ENCODE data around the gene NFKBIB.
"Not testable (repeated sequence)": the region's sequence is repeated elsewhere in the genome, so short reads cannot be mapped to it uniquely, and the experiment has no call there.

Gene NFKBIB

DNA sequence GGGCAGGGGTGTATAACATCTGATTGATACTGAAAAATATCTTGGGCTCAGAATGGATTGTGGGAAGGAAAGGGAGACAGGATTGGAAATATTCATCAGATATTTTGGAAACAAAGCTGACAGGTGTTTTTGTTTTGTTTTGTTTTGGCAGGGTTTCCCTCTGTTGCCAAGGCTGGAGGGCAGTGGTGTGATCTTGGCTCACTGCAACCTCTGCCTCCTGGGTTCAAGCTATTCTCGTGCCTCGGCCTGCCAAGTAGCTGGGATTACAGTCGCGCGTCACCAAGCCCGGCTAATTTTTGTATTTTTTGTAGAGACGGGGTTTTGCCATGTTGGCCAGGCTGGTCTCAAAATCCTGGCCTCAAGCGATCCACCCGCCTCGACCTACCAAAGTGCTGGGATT lies 26.4 kb upstream of the NFKBIB start:
- DNase-seq (ENCODE audit: low read depth in 4 of 4, low spot score in 1 of 4): not testable (repeated sequence)

DNA sequence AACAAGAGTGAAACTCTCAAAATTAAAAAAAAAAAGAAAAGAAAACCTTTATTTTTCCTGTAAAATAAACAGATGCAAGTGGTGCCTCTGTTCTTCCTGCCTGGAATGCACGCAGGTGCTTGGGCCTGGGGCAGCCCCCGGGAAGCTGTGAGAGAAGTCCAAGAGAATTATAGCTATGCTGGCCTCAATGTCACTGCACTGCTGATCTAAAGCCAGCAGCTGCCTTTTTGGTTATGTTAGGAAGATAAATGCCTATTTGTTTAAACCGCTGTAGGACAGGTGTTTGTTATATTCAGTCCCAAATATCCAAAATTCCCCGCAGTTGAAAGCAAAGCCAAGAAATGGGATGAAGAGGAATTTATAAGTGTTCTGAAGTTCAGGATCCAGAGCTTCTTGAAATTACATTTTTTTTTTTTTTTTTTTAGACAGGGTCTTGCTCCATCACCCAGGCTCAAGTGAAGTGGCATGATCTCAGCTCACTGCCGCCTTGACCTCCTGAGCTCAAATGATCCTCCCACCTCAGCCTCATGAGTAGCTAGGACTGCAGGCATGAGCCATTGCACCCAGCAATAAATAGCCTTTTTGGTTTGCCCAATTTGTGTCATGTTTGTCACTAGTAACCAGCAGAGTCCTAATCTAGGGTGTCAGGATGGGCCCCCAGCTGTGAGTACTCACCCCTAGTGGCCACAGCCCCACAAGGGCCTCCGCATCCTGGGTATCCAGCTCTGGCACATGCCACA lies 23.9 kb upstream of the NFKBIB start:
- DNase-seq (ENCODE audit: low read depth in 4 of 4, low spot score in 1 of 4): no peak

DNA sequence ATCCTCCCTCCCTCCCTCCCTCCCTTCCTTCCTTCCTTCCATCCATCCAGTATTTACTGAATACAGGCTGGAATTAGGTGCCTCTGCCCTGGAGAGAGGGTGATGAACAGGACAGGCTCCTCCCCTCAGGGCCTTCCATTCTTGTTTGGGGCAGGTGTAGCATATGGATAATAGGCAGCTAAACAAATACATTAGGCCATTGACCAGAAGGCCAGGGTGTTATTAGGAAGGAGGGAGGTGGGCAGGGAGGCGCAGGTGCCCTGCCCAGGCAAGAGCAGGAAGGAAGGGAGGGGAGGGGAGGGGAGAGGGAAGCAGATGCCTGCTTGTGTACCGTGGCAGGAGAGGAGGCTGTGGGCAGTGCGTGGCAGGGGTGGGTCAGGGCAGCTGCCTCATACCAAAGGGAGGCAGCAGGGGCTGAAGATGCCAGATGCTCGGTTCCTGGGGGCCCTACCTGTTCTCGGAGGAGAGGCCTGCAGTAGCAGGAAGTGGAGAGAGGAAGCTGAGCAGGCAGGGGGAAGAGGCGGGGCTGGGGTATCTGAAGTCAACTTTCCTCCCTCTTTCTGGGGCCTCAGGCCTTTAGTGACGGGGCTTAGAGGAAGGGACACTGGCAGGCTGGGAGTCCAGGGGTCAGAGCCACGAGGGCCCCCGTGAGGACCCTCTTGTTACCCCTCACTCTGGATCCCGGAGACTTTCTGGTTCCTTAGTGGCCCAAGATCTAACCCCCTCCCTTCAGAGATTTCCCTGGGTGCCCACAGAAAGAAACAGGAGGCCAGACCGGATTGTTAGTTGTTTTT lies 21.8 kb upstream of the NFKBIB start, which contains the start of gene RINL:
Gene RINL, minus strand, starts transcription at position 495 of the 794 bp plus-strand sequence. CDS start 1,533 bp downstream, outside the sequence.
- peak in 2 of 4 experiments; percentile 56 to 61 for DNase-seq (ENCODE audit: low read depth in 4 of 4, low spot score in 1 of 4)

DNA sequence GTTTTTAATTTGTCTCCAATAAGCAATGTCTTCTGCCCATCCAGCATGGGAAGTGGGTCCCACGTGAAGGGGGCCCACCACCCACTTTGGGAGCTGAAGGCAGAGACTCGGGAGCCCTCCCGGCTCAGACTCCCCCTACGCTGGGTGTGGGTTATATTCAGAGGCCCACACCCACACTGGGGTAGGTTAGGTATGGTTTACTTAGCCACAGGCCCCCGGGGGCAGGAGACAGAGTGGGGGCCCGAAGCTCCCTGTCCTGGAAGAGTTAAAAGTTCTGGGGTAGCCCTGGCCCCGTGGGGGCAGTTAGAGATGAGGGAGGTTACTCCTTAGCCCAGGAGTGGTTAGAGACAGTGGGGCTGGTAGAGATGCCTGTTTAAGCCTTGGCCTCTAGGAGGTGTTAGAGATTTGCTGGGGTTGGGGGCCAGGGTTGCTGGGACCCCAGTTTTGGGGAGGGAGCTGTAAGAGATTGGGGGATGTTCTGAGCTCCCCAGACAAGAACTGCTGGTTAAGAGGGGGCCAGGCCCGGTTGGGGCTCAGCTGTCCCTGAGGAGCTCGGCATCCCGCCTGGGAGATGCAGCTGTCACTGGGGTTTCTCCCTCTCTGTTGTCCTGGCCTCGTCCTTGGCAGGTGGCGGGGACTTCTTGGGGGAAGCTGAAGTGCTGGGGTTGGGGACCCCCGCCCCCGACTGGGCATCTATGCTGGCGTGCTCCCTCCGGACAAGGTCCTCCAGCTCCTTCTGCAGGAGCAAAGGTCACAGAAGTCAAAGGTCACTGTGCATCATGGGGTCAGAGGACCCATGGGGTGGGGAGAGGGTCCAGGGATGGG lies 21.0 kb upstream of the NFKBIB start:
- no peak for DNase-seq (ENCODE audit: low read depth in 4 of 4, low spot score in 1 of 4)

DNA sequence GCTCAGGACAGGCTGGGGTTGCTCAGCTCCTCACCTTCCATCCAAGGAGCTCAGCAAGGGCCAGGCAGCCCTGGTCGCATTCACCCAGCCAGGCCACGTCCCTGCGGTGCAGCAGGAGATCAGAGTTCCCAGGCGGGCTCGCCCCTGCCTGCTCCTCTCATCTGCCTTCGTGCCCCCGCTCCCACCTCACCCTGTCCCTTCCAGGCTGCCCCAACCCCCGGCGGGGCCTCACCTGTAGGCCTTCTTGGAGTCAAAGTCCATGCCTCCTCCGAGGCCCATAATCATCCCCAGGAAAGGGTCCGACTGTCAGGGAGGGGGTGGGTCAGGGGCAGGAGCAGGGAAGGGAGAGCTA lies 20.4 kb upstream of the NFKBIB start:
- no peak for DNase-seq (ENCODE audit: low read depth in 4 of 4, low spot score in 1 of 4)

DNA sequence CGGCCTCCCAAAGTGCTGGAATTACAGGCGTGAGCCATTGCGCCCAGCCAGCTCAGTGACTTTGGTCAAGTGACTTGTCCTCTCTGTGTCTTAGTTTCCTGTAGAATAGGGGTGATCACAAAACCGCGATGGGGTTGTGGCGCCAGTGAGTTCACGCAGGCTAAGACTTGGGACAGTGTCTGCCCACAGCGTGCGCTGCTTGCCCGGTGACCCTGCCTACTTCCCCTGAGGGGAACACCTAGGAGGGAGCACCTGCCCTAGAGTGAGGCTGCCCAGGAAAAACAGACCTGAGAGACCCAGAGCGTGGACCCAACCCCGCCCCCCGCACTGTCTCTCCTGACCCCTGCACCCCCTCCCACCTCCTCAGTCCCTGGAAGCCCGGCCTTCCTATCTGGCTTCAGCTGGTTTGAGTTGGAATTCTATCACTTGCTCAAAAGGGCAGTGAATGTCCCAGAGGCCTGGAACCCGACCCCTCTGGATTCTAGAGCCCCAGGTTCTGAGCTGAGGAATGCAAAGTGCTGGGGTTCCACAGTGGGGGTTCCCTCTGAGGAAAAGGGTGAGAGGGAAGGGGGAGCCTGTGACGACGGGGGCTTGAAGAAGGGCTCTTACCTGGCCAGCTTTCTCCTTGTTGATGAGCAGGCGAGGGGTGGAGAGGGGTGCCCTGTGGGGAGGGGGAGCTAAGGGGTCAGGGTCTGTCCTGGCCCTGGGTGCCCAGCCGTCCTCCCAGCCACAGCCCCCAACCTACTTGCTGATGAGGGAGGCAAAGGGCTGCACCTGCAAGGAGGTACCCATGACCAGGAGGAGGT lies 19.5 kb upstream of the NFKBIB start:
- DNase-seq (ENCODE audit: low read depth in 4 of 4, low spot score in 1 of 4): no peak

DNA sequence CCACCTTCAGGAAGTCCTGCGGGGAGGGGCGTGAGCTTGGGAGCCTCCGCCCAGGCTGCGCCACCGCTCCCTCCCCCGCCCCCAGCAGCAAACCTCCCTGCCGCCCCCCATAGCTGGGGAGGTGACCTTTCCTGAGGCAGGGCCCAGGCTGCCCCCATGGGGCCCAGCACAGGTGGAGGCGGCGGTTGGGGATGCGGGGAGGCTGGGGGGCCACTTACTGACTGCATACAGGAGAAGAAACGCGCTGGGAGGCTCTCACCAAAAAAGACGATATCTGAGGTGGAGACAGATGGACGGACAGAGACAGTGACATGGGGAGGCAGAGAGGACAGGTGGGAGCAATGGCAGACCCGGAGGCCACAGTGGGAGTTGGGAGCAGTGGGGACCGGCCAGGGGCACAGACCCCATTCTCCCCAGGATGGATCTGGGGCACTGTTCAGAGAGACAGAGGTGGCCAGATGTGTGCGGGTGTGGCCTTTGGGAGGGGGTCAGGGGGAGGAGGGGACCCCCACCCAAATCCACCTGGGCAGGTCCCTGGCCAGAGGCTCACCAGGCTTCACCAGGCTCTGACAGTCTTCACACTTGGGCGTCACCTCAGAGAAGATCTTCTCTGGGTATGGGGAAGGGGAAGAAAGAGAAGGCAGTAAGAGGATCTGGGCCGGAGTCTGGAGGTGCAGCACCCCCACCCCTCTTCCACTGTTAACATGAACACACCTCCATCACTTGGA lies 18.7 kb upstream of the NFKBIB start:
- DNase-seq (ENCODE audit: low read depth in 4 of 4, low spot score in 1 of 4): no peak

DNA sequence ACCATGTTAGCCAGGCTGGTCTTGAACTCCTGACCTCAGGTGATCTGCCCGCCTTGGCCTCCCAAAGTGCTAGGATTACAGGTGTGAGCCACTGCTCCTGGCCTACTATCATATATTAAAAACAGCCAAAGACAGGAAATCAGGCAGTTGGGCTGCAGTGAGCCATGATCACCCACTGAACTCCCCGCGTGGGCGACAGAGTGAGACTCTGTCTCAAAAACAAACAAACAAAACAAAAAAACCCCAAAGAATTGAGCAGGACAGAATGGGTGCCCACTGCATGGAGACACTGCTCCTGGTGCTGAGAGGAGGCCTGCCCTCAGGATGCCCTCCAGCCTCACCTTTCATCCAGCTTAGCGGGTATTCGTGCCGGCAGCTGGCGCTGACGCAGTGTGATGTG lies 16.5 kb upstream of the NFKBIB start:
- no peak for DNase-seq (ENCODE audit: low read depth in 4 of 4, low spot score in 1 of 4)

DNA sequence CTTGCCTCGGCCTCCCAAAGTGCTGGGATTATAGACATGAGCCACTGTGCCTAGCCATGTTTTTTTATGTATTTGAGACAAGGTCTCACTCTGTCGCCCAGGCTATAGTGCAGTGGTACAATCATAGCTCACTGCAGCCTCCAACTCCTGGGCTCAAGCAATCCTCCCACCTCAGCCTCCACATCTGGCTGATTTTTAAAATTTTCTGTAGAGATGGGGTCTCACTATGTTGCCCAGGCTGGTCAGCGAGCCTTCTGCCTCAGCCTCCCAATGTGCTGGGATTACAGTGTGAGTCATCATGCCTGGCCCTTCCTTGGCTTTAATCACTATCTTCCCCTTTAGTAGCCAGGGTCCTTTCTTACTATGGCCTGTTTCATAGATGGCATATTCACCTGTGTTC lies 15.1 kb upstream of the NFKBIB start:
- DNase-seq (ENCODE audit: low read depth in 4 of 4, low spot score in 1 of 4): not testable (repeated sequence)

DNA sequence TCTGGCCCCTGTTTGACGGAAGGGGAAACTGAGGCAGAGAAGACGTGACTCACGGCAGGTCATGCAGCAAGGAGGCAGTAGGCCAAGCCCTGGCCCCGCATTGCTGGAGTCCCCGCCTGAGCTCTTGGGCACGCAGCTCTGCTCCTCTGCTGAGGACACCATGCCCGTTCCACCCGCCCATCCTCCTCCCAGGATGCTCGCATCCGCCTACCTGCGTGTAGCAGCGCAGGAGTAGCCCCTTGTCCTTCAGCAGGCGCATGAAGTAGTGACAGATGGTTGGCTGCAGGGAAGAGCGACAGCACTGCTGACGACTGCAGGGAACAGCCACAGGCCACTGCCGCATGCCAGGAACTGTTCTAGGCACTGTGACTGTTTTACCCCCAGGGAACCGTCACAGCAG lies 10.9 kb upstream of the NFKBIB start:
- DNase-seq (ENCODE audit: low read depth in 4 of 4, low spot score in 1 of 4): no peak

DNA sequence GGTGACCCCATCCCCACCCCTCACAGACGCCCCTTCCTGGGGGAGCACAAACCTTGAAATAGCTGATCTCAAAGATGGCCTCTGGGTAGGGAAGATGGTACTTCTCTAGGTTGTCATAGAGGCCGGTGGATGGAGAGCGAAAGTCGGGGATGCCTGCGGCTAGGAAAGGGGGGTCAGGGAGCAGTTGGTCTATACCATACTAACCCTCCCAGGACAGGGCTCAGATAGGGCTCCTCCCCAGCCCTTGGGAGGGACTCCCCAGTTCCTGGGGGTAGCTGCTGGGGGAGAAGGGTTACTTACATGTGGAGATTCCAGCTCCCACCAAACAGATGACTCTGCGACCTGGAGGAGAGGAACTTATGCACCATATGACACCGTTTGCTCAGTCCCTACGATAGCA lies 10.0 kb upstream of the NFKBIB start:
- DNase-seq (ENCODE audit: low read depth in 4 of 4, low spot score in 1 of 4): no peak

DNA sequence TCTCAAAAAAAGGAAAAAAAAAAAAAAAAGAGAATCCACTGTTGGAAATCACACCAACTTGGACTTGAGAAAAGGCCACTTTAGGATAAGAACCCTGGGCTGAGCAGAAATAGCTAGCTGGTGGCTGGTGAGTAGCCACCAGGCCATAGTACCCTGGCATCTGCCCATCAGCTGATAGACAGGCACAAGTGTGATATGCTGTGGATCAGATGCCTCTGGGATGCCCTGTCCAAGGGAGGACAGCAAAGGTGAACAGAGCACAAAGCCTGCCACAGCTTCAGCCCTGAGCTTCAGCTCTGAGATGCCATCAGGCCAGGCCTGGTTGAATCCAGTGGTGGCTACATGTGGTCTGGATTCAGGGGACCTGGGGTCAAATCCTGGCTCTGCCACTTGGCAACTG lies 9.1 kb upstream of the NFKBIB start:
- DNase-seq (ENCODE audit: low read depth in 4 of 4, low spot score in 1 of 4): no peak

DNA sequence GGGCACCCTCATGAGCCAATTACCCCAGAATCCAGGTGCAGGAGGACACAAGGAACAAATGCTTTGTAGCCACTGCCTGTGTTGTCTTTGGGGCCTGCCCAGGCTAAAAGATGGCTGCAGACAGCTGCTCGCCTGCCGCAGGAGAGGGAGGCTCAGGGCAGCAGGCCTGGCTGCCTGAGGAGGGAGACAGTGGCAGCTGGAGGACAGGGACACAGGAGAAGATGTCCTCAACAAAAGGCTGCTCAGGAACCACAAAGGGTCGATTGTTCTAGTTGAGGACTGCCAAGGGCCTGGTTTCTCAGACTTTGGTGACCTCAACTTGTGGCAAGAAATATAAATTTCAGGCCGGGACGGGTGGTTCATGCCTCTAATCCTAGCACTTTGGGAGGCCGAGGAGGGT lies 8.0 kb upstream of the NFKBIB start:
- DNase-seq (ENCODE audit: low read depth in 4 of 4, low spot score in 1 of 4): no peak

DNA sequence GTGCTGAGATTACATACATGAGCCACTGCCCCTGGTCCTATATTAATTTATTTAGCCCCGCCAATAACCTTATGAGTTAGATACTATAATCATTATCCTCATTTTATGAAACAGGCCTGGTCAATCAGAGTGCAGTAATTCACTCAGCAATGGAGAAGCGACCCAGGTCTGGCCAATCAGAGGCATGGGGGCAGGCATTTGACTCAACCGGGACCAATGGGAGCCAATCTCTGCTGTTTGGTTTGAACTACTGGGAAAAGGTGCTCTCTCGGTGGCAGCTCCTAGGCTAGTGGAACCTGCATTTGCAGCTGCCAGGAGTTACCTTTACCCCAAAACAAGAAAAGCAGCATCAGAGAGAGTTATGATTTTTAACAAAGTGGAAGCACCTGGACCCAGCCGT lies 6.9 kb upstream of the NFKBIB start:
- DNase-seq (ENCODE audit: low read depth in 4 of 4, low spot score in 1 of 4): no peak

DNA sequence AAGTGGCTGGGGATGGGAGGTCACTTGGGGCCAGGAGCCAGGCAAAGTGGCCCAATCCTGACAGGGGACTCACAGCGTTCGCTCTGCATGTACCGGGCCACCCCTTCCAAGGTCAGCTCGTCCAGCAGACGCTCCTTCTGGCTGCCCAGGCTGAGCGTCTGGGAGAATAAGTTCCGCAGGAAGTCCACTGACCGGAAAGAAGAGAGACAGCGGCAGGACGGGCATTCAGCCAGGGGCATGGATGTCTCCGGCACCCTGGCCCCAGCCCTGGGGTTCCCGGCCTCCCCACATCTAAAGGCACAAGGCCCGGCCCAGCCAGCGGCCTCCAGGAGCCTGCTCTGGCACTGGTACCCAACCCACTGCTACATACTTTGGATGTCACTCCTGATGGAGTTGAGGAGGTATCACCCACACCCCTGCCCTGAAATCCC lies 6.4 kb upstream of the NFKBIB start:
- DNase-seq (ENCODE audit: low read depth in 4 of 4, low spot score in 1 of 4): no peak

DNA sequence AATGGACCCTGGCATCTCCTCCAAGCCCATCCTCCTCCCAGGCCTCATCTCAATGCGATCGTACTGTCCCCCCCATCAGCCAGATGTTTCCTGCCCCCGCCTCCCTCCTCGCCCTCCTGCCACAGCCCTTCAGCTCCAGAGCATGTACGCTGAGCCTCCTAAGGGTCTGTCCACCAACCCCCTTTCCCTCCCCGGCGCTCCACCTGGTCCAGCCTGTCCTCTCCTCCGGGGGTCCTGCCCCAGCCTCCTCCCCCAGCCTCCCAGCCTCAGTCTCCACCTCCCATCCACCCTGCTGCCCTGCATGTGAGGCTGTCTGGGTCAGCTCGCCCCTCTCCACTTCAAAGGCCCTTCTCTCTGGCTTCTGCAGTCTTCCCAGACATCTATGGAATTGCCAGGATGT lies 4.8 kb upstream of the NFKBIB start:
- DNase-seq (ENCODE audit: low read depth in 4 of 4, low spot score in 1 of 4): no peak

DNA sequence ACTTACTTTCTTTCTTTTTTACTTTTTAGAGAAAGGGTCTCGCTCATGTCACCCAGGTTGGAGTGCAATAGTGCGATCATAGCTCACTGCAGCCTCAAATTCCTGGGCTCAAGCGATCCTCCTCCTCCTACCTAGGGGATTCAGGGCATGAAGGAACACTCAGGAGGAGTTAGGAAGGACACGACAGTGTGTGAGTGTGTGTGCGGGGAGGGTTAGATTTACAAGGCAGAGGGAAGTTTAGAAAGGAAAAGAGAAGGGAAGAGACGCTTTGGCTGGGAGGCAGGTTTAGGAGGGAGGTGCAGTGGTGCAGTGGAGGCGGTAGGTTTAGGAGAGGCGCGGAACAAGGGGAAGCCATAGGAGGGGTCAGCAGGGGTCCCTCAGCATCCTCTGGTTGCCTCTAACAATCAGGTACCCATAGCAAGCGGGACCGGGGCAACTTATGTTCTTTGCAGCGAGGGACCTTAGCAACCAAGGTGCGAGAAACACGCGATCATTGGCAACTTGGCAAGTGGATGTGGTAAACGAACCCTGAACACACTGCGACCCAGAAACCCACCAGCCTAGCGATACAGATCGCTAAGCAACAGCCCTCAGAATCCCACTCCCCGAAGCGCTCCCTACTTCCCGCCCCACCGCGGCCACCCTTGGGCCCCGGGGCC lies 852 bp upstream of the NFKBIB start:
- DNase-seq (ENCODE audit: low read depth in 4 of 4, low spot score in 1 of 4): no peak

DNA sequence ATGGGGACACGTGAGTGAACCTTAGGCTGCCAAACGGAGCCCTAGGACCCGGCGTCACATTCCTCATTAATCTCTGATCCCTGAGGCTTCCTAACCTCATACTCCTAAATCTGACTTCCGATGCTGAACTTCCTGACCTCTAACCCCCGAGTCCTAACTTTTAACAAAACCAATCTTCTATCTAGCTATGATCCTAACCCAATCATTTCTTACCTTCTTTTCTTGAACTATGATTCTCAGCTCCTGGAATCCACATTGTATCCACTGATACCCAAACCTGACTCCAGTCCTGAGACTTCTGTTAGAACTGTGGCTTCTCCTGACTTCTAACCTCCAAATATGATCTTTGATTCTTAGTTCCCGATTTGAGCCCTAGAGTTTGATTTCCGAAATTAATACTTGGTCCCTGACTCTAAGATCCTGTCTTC lies 447 bp downstream of the NFKBIB start:
- no peak for DNase-seq (ENCODE audit: low read depth in 4 of 4, low spot score in 1 of 4)

DNA sequence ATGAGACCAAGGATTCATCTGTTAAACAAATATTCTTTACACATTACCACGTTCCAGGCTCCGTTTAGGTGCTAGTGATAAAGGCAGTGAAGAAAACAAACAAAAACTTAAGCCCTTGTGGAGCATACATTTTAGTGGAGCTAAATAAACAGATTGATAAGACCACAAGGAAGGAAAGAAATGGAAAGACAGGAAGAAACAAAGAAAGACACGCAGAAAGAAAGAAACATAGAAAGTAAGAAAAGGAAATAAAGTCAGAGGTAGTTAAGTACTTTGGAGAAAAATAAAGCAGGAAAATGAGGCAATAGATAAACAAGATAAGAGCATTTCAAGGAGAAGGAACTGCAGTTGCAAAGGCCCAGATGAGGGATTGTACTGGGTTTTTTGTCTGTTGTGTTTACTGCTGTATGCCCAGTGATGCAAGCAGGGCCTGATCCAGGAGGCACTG lies 998 bp downstream of the NFKBIB start:
- no peak for DNase-seq (ENCODE audit: low read depth in 4 of 4, low spot score in 1 of 4)

DNA sequence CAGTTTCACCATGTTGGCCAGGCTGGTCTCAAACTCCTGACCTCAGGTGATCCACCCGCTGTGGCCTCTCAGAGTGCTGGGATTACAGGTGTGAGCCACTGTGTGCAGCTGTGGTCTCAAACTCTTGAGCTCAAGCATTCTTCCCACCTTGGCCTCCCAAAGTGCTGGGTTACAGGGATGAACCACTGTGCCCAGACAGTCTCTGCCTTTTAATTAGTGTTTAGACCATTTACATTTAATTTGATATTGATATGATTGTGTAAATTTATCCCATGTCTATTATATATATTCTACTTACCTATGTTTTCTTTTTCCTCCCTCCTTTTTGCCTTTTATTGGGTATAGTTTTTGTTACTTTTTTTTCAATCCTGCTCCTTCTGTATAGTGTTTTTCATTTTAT lies 1.9 kb downstream of the NFKBIB start:
- no peak for DNase-seq (ENCODE audit: low read depth in 4 of 4, low spot score in 1 of 4)

All from stimulated activated CD4-positive, alpha-beta T cell treated with anti-CD3 and anti-CD28 coated beads, Interleukin-1b, Interleukin-23, amount 100 ng/mL, for 24 hours (primary cell).